ENCODE results near the gene PNLIPRP3.

The PNLIPRP3 gene

GRCh38 chr10:116521424-116522290 lies 94.0 kb downstream of the PNLIPRP3 start:
- peak; percentile 11 for DNase-seq

- DNase-seq: no peak
Observed at GRCh38 chr10:116522803-116523381, 95.2 kb downstream of the PNLIPRP3 start.

- no peak for DNase-seq
Observed at GRCh38 chr10:116524736-116525135, 97.1 kb downstream of the PNLIPRP3 start.

GRCh38 chr10:116526219-116526618 lies 98.6 kb downstream of the PNLIPRP3 start:
- no peak for DNase-seq
